ENCODE data around the gene PRX.

- TF ChIP-seq CTCF (IDR thresholded peaks at IDR 0.05; ENCODE audit: poor library complexity, severe bottlenecking) = no peak
- no peak for TF ChIP-seq EZH2 (IDR thresholded peaks at IDR 0.05; ENCODE audit: borderline replicate concordance, insufficient read depth, low read length, poor library complexity, severe bottlenecking)
- no peak for TF ChIP-seq EP300 (conservative IDR thresholded peaks at IDR 0.05; ENCODE audit: poor library complexity, severe bottlenecking)
- no peak for TF ChIP-seq REST (IDR thresholded peaks at IDR 0.05; ENCODE audit: borderline replicate concordance)
- no peak for TF ChIP-seq RAD21 (conservative IDR thresholded peaks at IDR 0.05)
- no peak for TF ChIP-seq SMC3 (conservative IDR thresholded peaks at IDR 0.05; ENCODE audit: poor library complexity)
Measured at GRCh38 chr19:40378509-40378908, 34.7 kb downstream of the PRX start.

Data from neural cell (in vitro differentiated cells).